HG02870 (cell line): ENCODE measurements around the gene CCDC92.

Experiments used
- ATAC-seq: cut with Tn5 transposase; IDR thresholded peaks from one replicate; pipeline ENCODE4 v1.9.1; 2021; ENCODE audit warnings: mild to moderate bottlenecking, moderate library complexity; ENCODE audit not compliant: unreplicated experiment

The CCDC92 gene

GRCh38 chr12:123937707-123938591 is 34.7 kb downstream of the CCDC92 start:
- ATAC-seq: no peak

GRCh38 chr12:123936956-123937706 is 35.5 kb downstream of the CCDC92 start:
- ATAC-seq: no peak

GRCh38 chr12:123936471-123936870 is 36.2 kb downstream of the CCDC92 start:
- no peak for ATAC-seq

GRCh38 chr12:123935956-123936355 is 36.7 kb downstream of the CCDC92 start:
- ATAC-seq: no peak

- no peak for ATAC-seq
Measured at GRCh38 chr12:123934829-123935228, 37.8 kb downstream of the CCDC92 start.

GRCh38 chr12:123934016-123934620 is 38.5 kb downstream of the CCDC92 start:
- no peak for ATAC-seq

- ATAC-seq: no peak
Measured at GRCh38 chr12:123933214-123933613, 39.4 kb downstream of the CCDC92 start.

GRCh38 chr12:123931686-123932321 is 40.8 kb downstream of the CCDC92 start:
- ATAC-seq: no peak

- no peak for ATAC-seq
Measured at GRCh38 chr12:123929946-123930583, 42.6 kb downstream of the CCDC92 start.

- no peak for ATAC-seq
Measured at GRCh38 chr12:123928897-123929296, 43.7 kb downstream of the CCDC92 start.

- no peak for ATAC-seq
Measured at GRCh38 chr12:123928274-123928865, 44.3 kb downstream of the CCDC92 start.

GRCh38 chr12:123924539-123924938 is 48.1 kb downstream of the CCDC92 start:
- ATAC-seq: no peak

- no peak for ATAC-seq
Measured at GRCh38 chr12:123923927-123924326, 48.7 kb downstream of the CCDC92 start.

- ATAC-seq: no peak
Measured at GRCh38 chr12:123923038-123923437, 49.6 kb downstream of the CCDC92 start.

- ATAC-seq: no peak
Measured at GRCh38 chr12:123919980-123920360, 52.7 kb downstream of the CCDC92 start.

GRCh38 chr12:123917337-123917850 is 55.2 kb downstream of the CCDC92 start:
- ATAC-seq: no peak

GRCh38 chr12:123916729-123917128 is 55.9 kb downstream of the CCDC92 start:
- no peak for ATAC-seq

- no peak for ATAC-seq
Measured at GRCh38 chr12:123914726-123915333, 57.8 kb downstream of the CCDC92 start.
